GM18519 (cell line): ENCODE results near the gene FBLN2.

Experiments used
- ATAC-seq: cut with Tn5 transposase; IDR thresholded peaks from one replicate; pipeline ENCODE4 v1.9.1; 2021; ENCODE audit warnings: mild to moderate bottlenecking, moderate library complexity; ENCODE audit not compliant: unreplicated experiment, low FRiP score

FBLN2 gene

DNA sequence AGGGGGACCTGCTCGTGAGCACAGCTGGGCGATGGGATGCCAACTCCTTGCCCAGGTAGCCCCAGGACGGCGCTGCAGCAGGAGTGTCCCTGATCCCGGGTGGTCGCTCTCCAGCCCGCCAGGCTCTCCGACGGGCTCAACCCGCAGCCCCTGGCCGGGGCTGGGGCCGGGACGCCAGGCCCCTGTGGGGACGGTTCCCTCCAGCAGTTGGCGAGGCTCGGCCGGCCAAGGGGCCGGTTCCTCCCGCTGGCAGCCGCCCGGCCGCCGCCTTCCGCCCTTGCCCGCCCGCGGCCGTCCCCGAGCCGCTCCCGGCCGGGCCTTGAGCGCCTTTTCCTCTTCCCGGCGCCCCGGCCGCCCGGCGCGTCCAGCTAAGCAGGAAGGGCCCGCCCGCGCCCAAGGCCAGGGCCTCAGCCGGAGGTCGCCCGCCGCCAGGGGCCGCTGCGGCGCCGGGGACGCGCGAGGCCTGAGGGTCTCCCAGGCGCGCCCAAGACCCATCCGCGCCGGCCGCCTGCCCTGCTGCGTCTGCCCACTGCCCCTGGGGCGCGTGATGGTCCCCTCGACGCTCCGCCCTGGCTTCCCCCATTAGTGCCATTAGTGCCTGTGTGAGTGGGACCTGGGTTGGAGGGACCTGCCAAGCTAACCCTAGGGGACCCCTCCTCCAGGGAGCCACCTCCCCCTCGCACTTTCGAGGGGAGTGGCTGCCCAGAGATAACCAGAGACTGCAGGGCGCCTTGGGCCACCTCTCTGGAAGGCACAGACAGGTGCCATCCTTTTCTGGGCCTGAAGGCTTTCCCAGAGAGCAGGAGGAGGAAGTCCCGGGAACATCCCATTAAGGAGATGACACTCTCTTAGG, 106.4 kb downstream of the FBLN2 start:
- no peak for ATAC-seq

DNA sequence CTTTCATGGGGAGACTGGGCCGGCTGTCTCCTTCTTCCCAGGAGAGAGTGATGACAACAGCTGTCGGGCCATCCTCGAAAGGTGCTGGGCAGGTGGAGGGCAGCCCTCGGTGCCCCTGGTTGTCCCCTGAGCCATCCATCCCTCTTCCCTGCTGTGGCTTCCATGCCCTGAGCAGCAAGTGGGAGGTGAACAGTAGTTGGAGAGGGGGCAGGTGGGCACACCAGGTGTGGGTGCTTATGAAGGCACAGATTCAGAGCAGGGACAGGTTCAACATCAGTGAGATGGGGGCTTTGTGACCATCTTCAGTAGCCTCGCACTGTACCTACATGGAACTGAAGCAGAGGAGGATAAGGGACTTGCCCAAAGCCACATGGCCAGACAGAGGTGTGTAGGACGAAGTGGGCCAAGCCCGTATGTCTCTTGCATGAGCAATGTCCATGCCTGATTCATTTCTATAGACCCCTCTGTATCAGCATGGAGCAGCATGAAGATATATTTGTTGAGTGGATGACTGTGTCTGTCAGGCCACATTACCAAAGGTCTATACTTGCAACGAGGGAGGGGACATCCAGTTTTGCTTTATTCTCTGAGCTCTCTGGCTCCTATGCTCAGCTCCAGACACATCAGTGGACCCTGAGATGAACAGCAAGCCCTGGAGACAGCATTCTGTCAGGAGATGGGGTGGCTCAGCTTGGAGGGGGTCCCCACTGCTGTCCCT, 107.8 kb downstream of the FBLN2 start:
- no peak for ATAC-seq

DNA sequence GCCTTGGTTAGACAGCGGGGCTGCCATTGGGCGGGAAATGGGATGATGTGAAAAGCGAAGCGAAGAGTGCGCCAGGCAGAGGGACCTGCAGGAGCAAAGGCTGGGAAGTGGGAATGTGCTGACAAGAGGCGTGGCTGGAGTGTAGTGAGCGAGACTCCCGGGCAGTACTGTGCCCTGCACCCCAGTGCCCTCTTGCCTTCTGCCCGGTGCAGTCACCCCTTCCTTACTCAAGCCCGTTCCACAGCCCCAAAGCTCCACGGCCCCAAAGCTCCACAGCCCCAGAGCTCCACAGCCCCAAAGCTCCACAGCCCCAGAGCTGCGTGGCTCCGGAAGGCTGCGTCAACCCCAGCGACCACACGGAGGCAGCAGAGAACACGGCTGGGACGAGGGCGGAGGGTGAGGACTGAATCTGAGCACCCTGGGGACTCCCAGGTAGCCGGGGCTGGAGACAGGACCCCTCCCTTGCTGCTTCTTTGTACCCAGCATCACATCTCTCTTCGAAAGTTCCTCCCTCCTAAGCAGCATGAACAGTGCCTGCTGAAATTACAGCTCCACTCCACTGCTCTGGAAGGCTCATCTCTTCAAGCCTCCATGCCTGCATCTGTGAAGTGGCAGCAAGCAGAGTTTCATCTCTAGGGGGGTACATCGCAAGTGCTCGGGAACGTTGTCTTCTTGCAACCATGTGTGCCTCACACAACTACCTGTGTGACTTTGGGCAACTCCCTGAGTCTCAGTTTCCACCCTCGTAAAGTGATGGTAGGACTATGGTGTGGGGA, 108.9 kb downstream of the FBLN2 start:
- ATAC-seq = peak; percentile 56

DNA sequence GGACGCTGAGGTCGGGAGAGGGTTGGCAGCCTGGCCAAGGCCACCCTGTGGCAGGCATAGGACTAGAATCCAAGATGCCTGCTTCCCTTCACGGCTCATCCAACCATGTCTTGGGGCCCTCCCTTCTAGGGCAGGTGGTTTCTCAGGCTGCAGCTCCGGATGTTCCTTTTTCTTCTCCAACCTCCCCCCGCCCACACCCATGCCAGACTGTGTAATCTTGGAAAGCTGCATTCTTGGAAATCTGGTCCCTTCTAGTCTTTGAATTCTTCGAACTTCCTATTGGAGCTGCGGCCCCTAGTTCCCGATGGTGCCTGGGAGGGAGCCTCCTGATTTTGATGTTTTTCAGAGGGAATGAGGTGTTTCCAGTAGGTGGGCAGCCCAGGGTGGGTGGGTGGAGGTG, 109.8 kb downstream of the FBLN2 start:
- no peak for ATAC-seq

DNA sequence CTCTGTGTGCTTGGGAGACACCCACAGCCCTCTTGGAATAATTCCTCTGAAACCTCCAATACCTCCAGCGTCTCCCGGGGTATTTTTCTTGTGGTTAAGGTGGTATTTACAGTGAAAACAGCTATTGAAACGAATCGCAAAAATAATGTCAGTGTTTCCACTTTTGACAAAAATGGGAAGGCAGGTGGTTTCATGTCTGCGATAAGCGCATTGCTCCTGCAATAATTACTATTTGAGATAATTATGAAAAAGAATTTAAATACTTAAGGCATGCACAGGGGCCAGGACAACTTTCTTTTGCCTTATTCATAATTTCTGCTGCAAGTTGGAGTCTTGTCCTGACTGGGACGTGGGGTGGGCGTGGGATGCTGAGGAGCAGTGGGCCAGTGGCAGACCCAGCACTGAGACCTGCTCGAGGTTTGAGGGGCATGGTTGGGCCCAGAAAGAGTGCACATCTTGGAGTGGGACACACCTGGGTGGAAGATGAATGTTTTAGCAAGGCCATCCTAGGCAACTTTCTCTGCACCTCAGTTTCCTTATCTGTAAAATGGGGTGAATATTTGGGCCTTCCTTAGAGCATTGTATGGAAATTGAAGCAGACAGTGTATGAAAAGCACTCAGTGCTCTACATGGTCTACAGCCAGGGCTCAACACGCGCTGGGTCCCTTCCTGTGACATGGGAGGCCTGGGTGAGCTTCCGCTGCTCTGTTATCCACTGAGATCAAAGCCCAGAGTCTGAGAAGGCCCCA, 110.5 kb downstream of the FBLN2 start:
- ATAC-seq = no peak

DNA sequence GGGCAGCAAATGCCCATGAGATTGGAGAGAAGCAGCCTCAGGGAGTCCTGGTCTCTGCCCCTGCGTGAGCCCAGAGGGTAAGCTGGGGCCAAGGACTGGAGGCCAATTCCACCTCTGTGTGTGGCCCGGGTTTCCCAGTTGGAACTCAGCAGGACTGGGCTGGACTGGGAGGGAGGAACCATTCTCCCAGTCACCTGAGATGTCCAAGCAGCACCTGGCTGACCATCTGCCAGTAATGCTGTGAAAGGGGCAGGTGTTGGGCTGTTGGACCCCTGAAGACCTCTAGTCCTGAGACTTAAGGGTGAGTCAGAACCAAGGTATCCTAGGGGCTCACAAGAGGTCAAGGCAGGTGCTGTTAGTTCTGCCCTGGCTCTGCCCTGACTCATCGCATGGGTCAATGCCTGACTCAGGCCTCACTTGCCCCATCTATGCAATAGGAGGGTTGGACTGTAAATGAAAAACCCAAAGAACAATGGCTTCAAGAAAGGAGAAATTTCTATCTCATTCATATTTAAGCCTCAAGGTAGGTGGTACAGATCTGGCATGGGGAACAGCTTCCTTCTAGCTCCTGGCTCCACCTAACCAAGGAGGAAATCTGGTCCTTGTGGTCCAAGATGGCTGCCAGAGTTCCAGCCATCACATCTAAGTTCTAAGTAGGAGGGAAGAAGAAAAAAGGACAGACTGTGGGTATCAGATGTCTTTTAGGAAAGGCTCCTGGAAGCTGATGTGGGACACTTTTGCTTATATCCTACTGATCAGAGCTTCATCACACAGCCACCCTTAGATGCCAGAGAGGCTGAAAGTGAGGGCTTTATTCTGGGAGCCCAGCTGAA, 111.3 kb downstream of the FBLN2 start:
- no peak for ATAC-seq

DNA sequence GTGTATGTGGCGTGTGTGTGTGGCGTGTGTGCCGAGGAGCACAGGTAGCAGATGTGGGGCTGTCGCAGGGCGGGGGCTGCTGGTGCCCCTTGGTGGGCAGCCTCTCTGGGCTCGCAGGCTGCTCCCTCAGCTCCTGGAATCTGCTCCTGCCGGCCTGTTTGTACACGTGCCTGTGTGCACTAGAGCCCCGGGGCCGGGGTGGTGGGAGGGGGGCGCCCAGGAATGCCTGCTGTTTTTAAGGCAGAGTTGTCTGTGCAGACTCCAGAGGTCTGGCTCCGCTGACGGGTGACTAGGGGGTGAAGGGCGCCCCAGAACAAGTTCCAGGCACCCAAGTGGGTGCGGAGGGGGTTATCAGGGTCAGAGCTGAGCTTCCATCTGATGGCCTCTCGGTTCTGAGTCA, 112.2 kb downstream of the FBLN2 start:
- ATAC-seq = no peak

DNA sequence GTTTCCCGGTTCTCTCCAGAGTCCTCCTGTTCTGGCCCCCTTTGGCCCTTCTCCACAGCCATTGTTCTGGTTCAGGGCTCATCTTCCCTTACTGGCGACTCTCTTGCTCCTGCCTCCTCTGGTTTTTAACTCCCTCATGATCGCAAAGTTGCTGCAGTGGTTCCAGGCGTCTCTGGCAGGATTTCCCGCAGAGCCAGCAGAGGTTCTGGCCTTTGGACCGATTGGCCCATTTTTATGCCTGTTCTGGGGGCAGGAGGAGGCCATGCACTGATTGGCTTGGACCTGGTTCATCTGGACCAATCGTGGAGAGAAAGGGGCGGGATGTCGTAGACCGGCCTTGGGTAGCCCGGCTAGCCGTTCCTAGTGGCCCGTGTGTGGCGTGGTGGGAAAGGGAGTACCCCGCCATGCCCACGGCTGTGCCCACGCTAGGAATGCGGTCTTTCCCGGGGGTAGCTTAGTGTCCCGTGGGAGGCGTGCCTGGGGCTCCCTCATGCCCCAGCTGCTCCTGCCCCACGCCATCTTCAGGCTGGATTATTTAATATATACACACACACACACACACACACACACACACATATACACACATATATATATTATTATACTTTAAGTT, 113.4 kb downstream of the FBLN2 start:
- no peak for ATAC-seq

DNA sequence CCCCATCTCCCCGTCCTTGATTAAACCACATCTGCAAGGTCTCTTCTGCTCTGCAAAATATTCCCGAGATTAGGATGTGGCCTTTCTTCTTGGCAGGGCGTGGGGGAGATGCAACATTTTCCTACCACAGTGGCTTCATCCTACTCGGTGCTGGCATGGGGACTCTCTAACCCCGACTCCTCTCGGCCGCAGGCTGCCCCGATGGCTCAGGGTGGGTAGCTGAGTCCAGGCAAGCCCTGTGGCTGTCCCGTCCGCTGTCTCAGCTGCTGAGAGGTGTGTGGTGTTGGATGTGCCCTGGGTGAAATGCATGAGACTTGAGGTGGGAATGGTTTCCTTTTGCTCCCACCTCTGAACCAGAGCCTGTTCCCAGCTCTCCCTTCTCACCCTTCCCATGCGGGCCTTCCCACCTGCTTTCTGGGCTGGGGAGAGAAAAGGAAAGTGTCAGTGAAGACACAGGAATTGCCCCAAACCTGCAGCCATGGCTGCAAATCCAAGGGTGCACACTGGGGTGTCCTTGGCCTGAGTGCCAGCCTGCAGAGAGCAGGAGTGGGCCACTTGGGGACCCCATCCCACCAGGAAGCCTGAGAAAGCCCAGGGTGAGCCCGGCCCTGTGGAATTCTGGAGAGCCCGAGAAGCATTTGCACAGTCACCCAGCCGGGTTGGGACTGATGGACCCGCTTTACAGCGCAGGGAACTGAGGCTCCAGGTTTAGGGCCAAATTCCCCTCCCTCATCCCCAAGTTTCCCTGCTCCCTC, 115.0 kb downstream of the FBLN2 start:
- no peak for ATAC-seq

DNA sequence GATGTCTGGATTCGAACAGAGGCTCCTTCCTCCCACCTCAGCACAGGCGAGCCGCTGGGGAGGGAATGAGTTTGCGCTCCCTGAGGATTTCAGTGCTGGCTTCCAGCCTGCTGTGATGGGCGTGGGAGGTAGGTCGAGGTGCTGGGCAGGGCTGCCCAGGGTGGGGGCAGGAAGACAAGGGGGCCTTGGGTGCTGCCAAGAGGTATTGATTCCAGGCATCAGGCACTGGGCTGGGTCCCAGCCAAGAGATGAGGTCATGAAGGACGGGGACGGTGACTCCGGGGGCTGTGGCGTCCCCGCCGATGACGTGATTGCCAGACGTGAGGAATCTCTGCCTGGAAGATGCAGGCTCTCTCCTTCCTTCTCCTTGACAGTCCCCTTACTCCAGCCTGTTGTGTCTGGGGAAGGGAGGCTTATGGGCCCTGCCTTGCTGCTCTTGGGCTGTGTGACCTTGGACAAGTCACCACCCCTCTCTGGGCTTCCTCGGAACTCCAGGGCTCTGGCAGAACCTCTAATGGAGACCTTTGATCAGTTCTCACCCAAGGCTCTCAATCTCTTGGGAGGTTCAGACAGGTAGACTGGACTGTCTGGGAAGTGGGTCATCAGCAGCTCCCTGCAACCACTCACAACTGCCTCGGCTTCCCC, 116.8 kb downstream of the FBLN2 start:
- no peak for ATAC-seq

DNA sequence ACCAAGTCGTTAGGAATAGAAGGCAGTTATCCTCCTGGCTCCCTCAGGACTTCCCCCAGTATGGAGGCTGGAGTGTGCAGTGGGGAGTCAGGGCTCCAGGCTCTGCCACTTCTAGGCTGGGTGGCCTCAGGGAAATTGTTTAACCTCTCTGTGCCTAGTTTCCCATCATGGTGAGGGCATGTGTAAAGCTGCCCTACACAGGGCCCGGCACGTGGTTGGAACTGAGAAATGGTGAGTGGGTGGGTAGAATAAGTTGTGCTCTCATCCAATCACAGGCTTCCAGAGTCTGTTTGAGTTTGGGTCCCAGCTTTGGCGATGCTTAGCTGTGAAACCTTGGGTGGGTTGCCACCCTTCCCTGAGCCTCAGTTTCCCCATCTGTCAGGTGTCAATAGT, 117.3 kb downstream of the FBLN2 start:
- no peak for ATAC-seq

DNA sequence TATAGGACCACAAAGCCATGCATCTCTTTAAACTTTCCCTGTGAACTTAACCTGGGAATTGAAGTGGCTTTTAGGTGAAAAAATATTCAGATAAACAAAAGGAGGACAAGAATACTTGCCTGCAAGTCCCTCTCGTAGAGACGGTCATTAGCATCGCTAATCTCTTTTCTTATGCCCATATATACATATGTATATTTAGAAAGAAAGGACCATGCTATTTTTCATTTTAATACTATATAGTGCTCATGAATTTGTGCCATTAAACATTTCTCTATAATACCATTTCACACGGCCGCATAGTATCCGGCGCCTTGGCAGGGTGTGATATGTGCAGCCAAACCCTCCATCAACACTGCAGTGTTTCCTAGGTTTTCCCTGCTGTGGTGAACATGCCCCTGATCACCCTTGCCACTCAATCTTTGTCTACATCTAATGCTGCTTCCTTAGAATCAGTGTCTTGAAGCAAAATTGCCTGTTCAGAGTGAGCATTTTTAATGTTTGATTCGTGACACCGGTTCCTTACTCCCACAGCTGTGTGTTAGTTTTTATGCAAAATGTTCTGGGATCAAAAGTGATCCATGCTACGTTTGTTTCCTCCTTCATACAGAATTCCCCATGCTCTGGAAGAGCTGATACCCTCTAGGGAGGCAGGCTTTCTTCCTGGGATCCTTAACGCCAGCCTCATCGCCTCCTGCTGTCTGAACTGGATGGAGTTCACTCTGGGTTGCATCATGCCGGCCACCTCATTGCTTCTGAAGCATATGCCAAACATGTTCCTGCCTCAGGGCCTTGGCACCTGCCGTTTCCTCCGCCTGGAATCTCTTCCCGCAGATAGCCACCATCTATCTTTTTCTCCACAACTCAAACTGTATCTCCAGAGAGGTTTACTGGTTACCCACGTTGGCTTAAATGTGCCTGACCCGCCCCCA, 118.1 kb downstream of the FBLN2 start:
- no peak for ATAC-seq

DNA sequence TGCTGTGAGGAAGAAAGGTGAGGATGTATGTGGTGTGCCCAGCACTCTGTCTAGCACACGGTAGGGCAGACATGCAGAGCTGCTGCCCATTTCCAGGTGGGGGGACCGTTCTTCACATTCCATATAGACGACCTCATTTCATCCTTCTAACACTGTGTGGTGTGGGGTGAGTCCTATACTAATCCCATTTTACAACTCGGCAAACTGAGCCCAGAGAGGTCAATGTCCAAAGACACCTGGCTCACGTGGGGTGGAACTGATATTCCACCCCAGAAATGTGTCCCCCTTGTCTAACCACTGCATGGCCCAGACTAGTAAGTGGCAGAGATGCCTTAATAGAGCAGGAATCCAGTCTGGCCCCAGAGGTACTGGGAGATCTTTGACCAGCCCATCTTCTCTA, 119.2 kb downstream of the FBLN2 start:
- no peak for ATAC-seq

DNA sequence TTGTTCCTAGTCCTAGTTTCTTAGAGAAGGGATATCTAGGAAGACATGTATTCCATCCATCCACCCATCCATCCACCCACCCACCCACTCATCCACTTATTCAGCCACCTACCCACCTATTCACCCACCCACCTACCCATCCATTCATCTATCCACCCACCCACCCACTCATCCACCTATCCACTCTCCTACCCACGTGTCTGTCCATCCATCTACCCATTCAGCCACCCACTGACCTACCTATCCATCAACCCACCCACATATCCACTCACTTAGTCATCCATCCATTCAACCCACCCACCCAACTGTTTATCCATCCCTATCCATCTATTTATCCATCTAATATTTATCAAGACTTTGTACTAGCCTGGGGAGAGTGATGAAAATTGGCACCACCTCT, 120.5 kb downstream of the FBLN2 start:
- no peak for ATAC-seq

DNA sequence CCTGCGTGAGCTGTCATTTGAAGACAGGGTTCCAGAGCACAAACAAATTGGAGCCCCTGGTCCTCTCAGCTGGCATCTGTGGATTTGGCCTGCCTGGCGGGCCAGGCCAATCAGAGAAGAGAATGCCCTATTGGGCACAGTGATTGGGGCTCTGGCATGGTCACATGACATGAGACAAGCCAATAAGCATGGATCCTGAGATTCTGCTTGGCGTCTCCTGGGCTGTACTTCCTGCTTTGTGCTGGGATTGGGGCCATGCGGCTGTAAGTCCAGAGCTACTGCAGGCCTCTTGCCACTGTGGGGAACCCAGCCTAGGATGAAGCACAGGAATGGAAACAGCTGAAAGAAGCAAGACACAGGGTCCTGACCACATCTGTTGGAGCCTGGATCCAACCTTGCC, 121.4 kb downstream of the FBLN2 start:
- no peak for ATAC-seq

DNA sequence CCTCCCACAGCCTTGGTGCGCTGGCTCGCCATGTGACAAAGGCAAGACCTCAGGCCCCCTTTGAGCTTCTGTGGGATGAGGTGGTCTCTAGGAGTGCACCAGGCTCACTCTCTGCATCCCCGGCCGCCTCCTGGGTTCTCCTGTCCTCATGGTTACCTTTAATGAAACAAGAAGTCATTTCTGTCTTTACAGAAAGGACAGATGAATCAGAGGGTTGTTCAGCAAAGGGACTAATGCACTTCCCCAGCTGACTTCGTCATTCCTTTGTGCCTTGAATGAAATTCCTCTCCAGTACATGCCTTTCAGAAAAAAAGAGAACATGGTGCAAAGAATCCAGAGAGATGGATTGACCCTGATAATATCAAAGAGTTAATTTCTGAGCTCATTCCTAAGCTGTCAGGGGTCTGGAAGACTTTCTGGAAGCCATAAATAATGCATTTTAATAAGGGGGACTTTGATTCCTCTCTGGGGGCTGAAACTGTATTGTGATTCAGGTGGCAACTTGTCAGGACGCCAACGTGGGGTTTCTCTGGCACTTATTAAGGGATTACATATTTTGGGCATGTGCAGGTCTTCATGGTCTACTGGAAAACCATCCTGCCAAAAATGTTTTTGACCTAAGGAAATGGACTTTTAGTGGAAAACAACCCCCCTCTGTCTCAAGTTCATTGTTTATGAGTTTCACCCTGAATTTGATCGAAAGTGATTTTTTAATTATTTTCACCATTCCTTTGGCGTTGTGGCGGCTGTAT, 122.7 kb downstream of the FBLN2 start:
- no peak for ATAC-seq
